T-cell (primary cell): Measurements from ENCODE around the gene FLT1. TPM values are rescaled to one million over a fixed set of nuclear protein-coding genes. Genes with fewer than 3 reads are reported as not detected.

Source experiments
- ATAC-seq, 4 experiments: fragments of 200-7000 bp in 3 of 4; fragments of 150-1000 bp in 1 of 4; cut with Tn5 transposase; replicated peaks in 1 of 4; 1 replicate in 3 of 4; 2 replicates in 1 of 4; pipeline ENCODE4 v1.10.0; 2021; ENCODE audit warnings: moderate library complexity in 3 of 4, mild to moderate bottlenecking in 2 of 4, moderate number of reproducible peaks in 1 of 4
- CTCF ChIA-PET, 2 donors: fragments of 300-600 bp; sonication (Branson Sonifier 250); formaldehyde crosslinking; loops; one replicate each; lab custom pipeline; 2022; ENCODE audit warnings: antibody characterized with exemption in 2 of 2; lab: Charles Lee
- POLR2A ChIA-PET, 2 donors: fragments of 300-600 bp; sonication (Branson Sonifier 250); formaldehyde crosslinking; loops; one replicate each; lab custom pipeline; 2022; ENCODE audit warnings: antibody characterized with exemption in 2 of 2; lab: Charles Lee
- DNase-seq, 35 experiments: peaks; one replicate each; pipeline versions ENCODE4 v3.0.0 to v3.0.0-alpha.2; 2013 to 2023
- H3K27ac ChIP-seq: one replicate; pipeline ENCODE4 v1.5.1; 2013; ENCODE audit warnings: low read length
- H3K27me3 ChIP-seq, 2 experiments: replicated peaks in 1 of 2; 1 replicate in 1 of 2; 2 replicates in 1 of 2; pipeline versions ENCODE4 v1.6.1 to v1.7.0; 2013; ENCODE audit warnings: low read length in 1 of 2, mixed read lengths in 1 of 2; ENCODE audit not compliant: control insufficient read depth in 2 of 2, insufficient read depth in 2 of 2; ENCODE audit errors: extremely low read depth in 1 of 2
- H3K36me3 ChIP-seq, 2 donors: 1 replicate in 1 of 2; 2 replicates in 1 of 2; pipeline versions ENCODE4 v1.6.1 to v1.7.0; 2013; ENCODE audit warnings: low read length in 1 of 2; ENCODE audit not compliant: control insufficient read depth in 2 of 2, insufficient read depth in 1 of 2; ENCODE audit errors: extremely low read depth in 1 of 2
- H3K4me1 ChIP-seq, 2 experiments: 1 replicate in 1 of 2; 2 replicates in 1 of 2; pipeline versions ENCODE4 v1.6.1 to v1.7.0; 2013; ENCODE audit warnings: low read length in 2 of 2, mixed read lengths in 1 of 2; ENCODE audit not compliant: insufficient read depth in 2 of 2, control insufficient read depth in 1 of 2; ENCODE audit errors: extremely low read depth in 1 of 2
- H3K4me3 ChIP-seq, 2 donors: 1 replicate in 1 of 2; 2 replicates in 1 of 2; pipeline versions ENCODE4 v1.5.1 to v1.7.0; 2013; ENCODE audit warnings: mild to moderate bottlenecking in 2 of 2, low read length in 1 of 2, moderate library complexity in 1 of 2; ENCODE audit not compliant: control insufficient read depth in 1 of 2; ENCODE audit errors: extremely low read depth in 1 of 2
- H3K9me3 ChIP-seq: 2 replicates; pipeline ENCODE4 v1.7.0; 2013
- H3K27ac Mint-ChIP-seq, 2 donors: one replicate each; pipeline ENCODE4 v1.8.0; 2020 to 2021; ENCODE audit warnings: mild to moderate bottlenecking in 2 of 2, mixed read lengths in 2 of 2
- H3K27me3 Mint-ChIP-seq, 2 donors: one replicate each; pipeline ENCODE4 v1.8.0; 2021 to 2022; ENCODE audit warnings: mixed read lengths in 2 of 2
- H3K36me3 Mint-ChIP-seq: one replicate; pipeline ENCODE4 v1.8.0; 2021; ENCODE audit warnings: mixed read lengths
- H3K4me1 Mint-ChIP-seq, 3 donors: one replicate each; pipeline ENCODE4 v1.8.0; 2020 to 2022; ENCODE audit warnings: mixed read lengths in 3 of 3, mild to moderate bottlenecking in 1 of 3
- H3K4me3 Mint-ChIP-seq, 3 donors: one replicate each; pipeline ENCODE4 v1.8.0; 2020 to 2022; ENCODE audit warnings: mild to moderate bottlenecking in 3 of 3, mixed read lengths in 3 of 3, moderate library complexity in 3 of 3
- H3K9me3 Mint-ChIP-seq, 3 donors: one replicate each; pipeline ENCODE4 v1.8.0; 2020 to 2022; ENCODE audit warnings: mixed read lengths in 3 of 3
- WGBS: methylation state at CpG from one replicate; pipeline ENCODE4 v1.1.5; 2013; ENCODE audit warnings: missing lambda C conversion rate; ENCODE audit not compliant: insufficient coverage; 5-methylcytosine and 5-hydroxymethylcytosine counted together
- total RNA-seq, 35 experiments: library from RNA in 6 of 35; stranded (reverse) in 6 of 35; fragments of 120-200 nt in 1 of 35; gene quantifications; one replicate each; pipeline versions ENCODE4 v1.2.1 to v1.2.4 and lab custom pipeline; 2013 to 2026

The FLT1 gene
- total RNA-seq, 5 donors from 2014 or later (not counting 1 experiment from before 2014, with no cell fraction given), result 0.56 to 2.9 (median 1.6) TPM

- no peaks in the 10 kb centered on the region for H3K9me3 ChIP-seq
- no CpG with 5 or more reads among the region's 2 CpGs for WGBS
- H3K4me1 ChIP-seq, result no peaks in the 10 kb centered on the region
- ChIA-PET CTCF (interaction anchor here (0.5 to 0.7 kb wide), 2 partner anchors 22 to 528 kb away, joined by 3 read pairs; no protein-coding TSS in a partner anchor), POLR2A (interaction anchor here in 1 of 2 donors (0.6 kb wide), 1 partner anchor 41 kb away, joined by 5 read pairs; no protein-coding TSS in a partner anchor)
- Mint-ChIP-seq H3K4me1 (peaks cover 0 to 11% (median 8%) of the 10 kb centered on the region in 3 donors), H3K4me3 (no peak overlapping the region), H3K27me3 (no peaks in the 10 kb centered on the region), H3K36me3 (peaks cover 65% of the 10 kb centered on the region), H3K9me3 (no peaks in the 10 kb centered on the region), H3K27ac (no peak overlapping the region)
- no peak overlapping the region for H3K4me3 ChIP-seq
- no peak for DNase-seq
- H3K27me3 ChIP-seq, result no peaks in the 10 kb centered on the region
- ATAC-seq, result no peak
- no peak overlapping the region for H3K27ac ChIP-seq
- H3K36me3 ChIP-seq, result peaks cover 8 to 55% of the 10 kb centered on the region in 2 donors
These were observed 223.7 kb downstream of the FLT1 start for GRCh38 chr13:28271056-28271840.

- Histone ChIP-seq H3K4me3 (no peak overlapping the region), H3K36me3 (peaks cover 8 to 40% of the 10 kb centered on the region in 2 donors), H3K4me1 (no peaks in the 10 kb centered on the region), H3K27me3 (no peaks in the 10 kb centered on the region), H3K9me3 (no peaks in the 10 kb centered on the region), H3K27ac (no peak overlapping the region)
- Mint-ChIP-seq H3K4me3 (no peak overlapping the region), H3K4me1 (peaks cover 0 to 11% (median 8%) of the 10 kb centered on the region in 3 donors), H3K9me3 (no peaks in the 10 kb centered on the region), H3K36me3 (peaks cover 50% of the 10 kb centered on the region), H3K27ac (peak overlapping the region; percentile 20 to 39), H3K27me3 (no peaks in the 10 kb centered on the region)
- CTCF ChIA-PET, result no interaction called here
- POLR2A ChIA-PET, result no interaction called here
- DNase-seq, result peak in 1 of 35 experiments; percentile 30
- peak in 1 of 4 experiments; percentile 34 for ATAC-seq
These were observed 226.1 kb downstream of the FLT1 start for GRCh38 chr13:28268800-28269223.

- Mint-ChIP-seq H3K4me3 (no peak overlapping the region), H3K9me3 (no peaks in the 10 kb centered on the region), H3K36me3 (peaks cover 53% of the 10 kb centered on the region), H3K27me3 (no peaks in the 10 kb centered on the region), H3K27ac (no peak overlapping the region), H3K4me1 (peaks cover 7 to 11% (median 8%) of the 10 kb centered on the region in 3 donors)
- Histone ChIP-seq H3K4me3 (no peak overlapping the region), H3K27ac (no peak overlapping the region), H3K27me3 (no peaks in the 10 kb centered on the region), H3K4me1 (no peaks in the 10 kb centered on the region), H3K9me3 (no peaks in the 10 kb centered on the region), H3K36me3 (peaks cover 8 to 49% of the 10 kb centered on the region in 2 donors)
- ChIA-PET POLR2A (interaction anchor here in 1 of 2 donors (0.7 kb wide), 1 partner anchor 117 kb away, joined by 3 read pairs; no protein-coding TSS in a partner anchor), CTCF (interaction anchor here (0.6 kb wide), 2 partner anchors 28 to 539 kb away, joined by 3 to 5 read pairs; no protein-coding TSS in a partner anchor)
- no peak for DNase-seq
- no peak for ATAC-seq
- no CpG with 5 or more reads among the region's 4 CpGs for WGBS
These were observed 227.4 kb downstream of the FLT1 start for GRCh38 chr13:28267497-28267896.

- Histone ChIP-seq H3K27me3 (no peaks in the 10 kb centered on the region), H3K36me3 (peaks cover 9 to 53% of the 10 kb centered on the region in 2 donors), H3K4me3 (no peak overlapping the region), H3K9me3 (no peaks in the 10 kb centered on the region), H3K4me1 (no peaks in the 10 kb centered on the region), H3K27ac (no peak overlapping the region)
- DNase-seq, result no peak
- H3K9me3 Mint-ChIP-seq, result no peaks in the 10 kb centered on the region
- no peak overlapping the region for H3K4me3 Mint-ChIP-seq
- H3K27me3 Mint-ChIP-seq, result no peaks in the 10 kb centered on the region
- WGBS, result no CpG with 5 or more reads among the region's 3 CpGs
- peaks cover 13 to 19% (median 16%) of the 10 kb centered on the region in 3 donors for H3K4me1 Mint-ChIP-seq
- CTCF ChIA-PET, result no interaction called here
- no peak for ATAC-seq
- H3K36me3 Mint-ChIP-seq, result peaks cover 54% of the 10 kb centered on the region
- POLR2A ChIA-PET, result no interaction called here
- H3K27ac Mint-ChIP-seq, result no peak overlapping the region
These were observed 236.5 kb downstream of the FLT1 start for GRCh38 chr13:28258417-28258816.

GRCh38 chr13:28257305-28257704 lies 237.6 kb downstream of the FLT1 start:
- peaks cover 9 to 44% of the 10 kb centered on the region in 2 donors for H3K36me3 ChIP-seq
- ChIA-PET CTCF (interaction anchor here in 1 of 2 donors (0.6 kb wide), 1 partner anchor 896 kb away, joined by 3 read pairs; no protein-coding TSS in a partner anchor), POLR2A (no interaction called here)
- H3K4me3 ChIP-seq, result no peak overlapping the region
- peaks cover 12 to 23% (median 18%) of the 10 kb centered on the region in 3 donors for H3K4me1 Mint-ChIP-seq
- H3K4me1 ChIP-seq, result no peaks in the 10 kb centered on the region
- H3K27me3 ChIP-seq, result no peaks in the 10 kb centered on the region
- H3K27ac Mint-ChIP-seq, result no peak overlapping the region
- H3K27me3 Mint-ChIP-seq, result no peaks in the 10 kb centered on the region
- 100% methylated on average over 1 of the region's 4 CpGs for WGBS
- H3K9me3 Mint-ChIP-seq, result no peaks in the 10 kb centered on the region
- H3K9me3 ChIP-seq, result no peaks in the 10 kb centered on the region
- H3K27ac ChIP-seq, result no peak overlapping the region
- H3K36me3 Mint-ChIP-seq, result peaks cover 47% of the 10 kb centered on the region
- H3K4me3 Mint-ChIP-seq, result no peak overlapping the region
- no peak for DNase-seq
- no peak for ATAC-seq

GRCh38 chr13:28252547-28252946 lies 242.4 kb downstream of the FLT1 start:
- CTCF ChIA-PET, result no interaction called here
- no peak for DNase-seq
- Histone ChIP-seq H3K27ac (no peak overlapping the region), H3K4me3 (no peak overlapping the region), H3K27me3 (no peaks in the 10 kb centered on the region), H3K36me3 (peaks cover 0 to 15% of the 10 kb centered on the region in 2 donors), H3K4me1 (peaks cover 0 to 7% of the 10 kb centered on the region in 2 experiments), H3K9me3 (no peaks in the 10 kb centered on the region)
- no peak for ATAC-seq
- Mint-ChIP-seq H3K4me3 (no peak overlapping the region), H3K4me1 (peaks cover 51 to 54% (median 52%) of the 10 kb centered on the region in 3 donors), H3K27me3 (no peaks in the 10 kb centered on the region), H3K27ac (no peak overlapping the region), H3K36me3 (peaks cover 56% of the 10 kb centered on the region), H3K9me3 (no peaks in the 10 kb centered on the region)
- WGBS, result no CpG with 5 or more reads among the region's 1 CpG
- POLR2A ChIA-PET, result no interaction called here
